H1 (cell line): ENCODE measurements around the gene TOB1. TPM values are rescaled to one million over a fixed set of nuclear protein-coding genes. Genes with fewer than 3 reads are reported as not detected.
"Not testable (repeated sequence)": the region's sequence is repeated elsewhere in the genome, so short reads cannot be mapped to it uniquely, and the experiment has no call there.

Experiments
- CTCF ChIA-PET: fragments of 300-600 bp; sonication (Branson Sonifier 250); formaldehyde crosslinking; loops from one replicate; lab custom pipeline; 2021; ENCODE audit not compliant: partially characterized antibody; lab: Charles Lee
- POLR2A ChIA-PET: fragments of 300-600 bp; sonication (Branson Sonifier 250); formaldehyde crosslinking; loops from one replicate; lab custom pipeline; 2021; ENCODE audit warnings: inconsistent platforms; ENCODE audit not compliant: partially characterized antibody; lab: Charles Lee
- DNase-seq, 2 experiments: peaks; one replicate each; pipeline versions ENCODE4 v3.0.0 to v3.0.0-alpha.2; 2010 to 2022; ENCODE audit warnings: low spot score in 2 of 2, low read depth in 1 of 2, mixed read lengths in 1 of 2
- FAIRE-seq: peaks from 2 replicates; lab custom pipeline; 2011; peaks lifted over from hg19 to GRCh38; lab: Jason Lieb, UNC
- H2AFZ ChIP-seq: 2 replicates; pipeline ENCODE4 v1.8.1; 2012; ENCODE audit warnings: low read length, inconsistent platforms
- H2AK5ac ChIP-seq: 2 replicates; pipeline ENCODE4 v1.6.1; 2013; ENCODE audit warnings: low read depth, low read length
- H2BK120ac ChIP-seq: replicated peaks from 2 replicates; pipeline ENCODE3; 2013; ENCODE audit warnings: low read depth, low read length, inconsistent platforms
- H2BK12ac ChIP-seq: 2 replicates; pipeline ENCODE4 v1.6.1; 2013; ENCODE audit warnings: low read depth, low read length
- H2BK15ac ChIP-seq: 2 replicates; pipeline ENCODE4 v1.6.1; 2013; ENCODE audit warnings: low read length
- H2BK20ac ChIP-seq: 2 replicates; pipeline ENCODE4 v1.6.1; 2013; ENCODE audit warnings: low read length
- H2BK5ac ChIP-seq: 2 replicates; pipeline ENCODE4 v1.6.1; 2013; ENCODE audit warnings: low read depth, low read length
- H3K14ac ChIP-seq: 2 replicates; pipeline ENCODE4 v1.6.1; 2013; ENCODE audit warnings: inconsistent platforms; ENCODE audit not compliant: insufficient read length
- H3K18ac ChIP-seq: 2 replicates; pipeline ENCODE4 v1.6.1; 2013; ENCODE audit warnings: low read length; ENCODE audit errors: extremely low read depth
- H3K23ac ChIP-seq: 2 replicates; pipeline ENCODE4 v1.6.1; 2013; ENCODE audit warnings: inconsistent platforms; ENCODE audit not compliant: insufficient read length
- H3K23me2 ChIP-seq: 2 replicates; pipeline ENCODE4 v1.6.1; 2013; ENCODE audit warnings: low read depth, low read length
- H3K27ac ChIP-seq: 2 replicates; pipeline ENCODE4 v1.6.1; 2011; ENCODE audit warnings: low read depth, low read length, inconsistent platforms
- H3K27me3 ChIP-seq, 4 experiments: replicated peaks in 1 of 4; 1 replicate in 1 of 4; 2 replicates in 3 of 4; pipeline versions ENCODE4 v1.6.1 to v1.8.1; 2011 to 2013; ENCODE audit warnings: low read length in 3 of 4, mild to moderate bottlenecking in 3 of 4, inconsistent platforms in 2 of 4, mixed read lengths in 2 of 4, moderate library complexity in 1 of 4; ENCODE audit not compliant: control insufficient read depth in 3 of 4, insufficient read depth in 3 of 4; ENCODE audit errors: extremely low read depth in 1 of 4
- H3K36me3 ChIP-seq, 4 experiments: 2 replicates each; pipeline versions ENCODE4 v1.6.1 to v1.8.1; 2011 to 2013; ENCODE audit warnings: mild to moderate bottlenecking in 4 of 4, low read length in 3 of 4, moderate library complexity in 2 of 4, control low read depth in 1 of 4, inconsistent platforms in 1 of 4; ENCODE audit not compliant: insufficient read depth in 4 of 4, control insufficient read depth in 2 of 4
- H3K4ac ChIP-seq: replicated peaks from 2 replicates; pipeline ENCODE3; 2013; ENCODE audit warnings: low read length, low read depth, mixed read lengths, inconsistent platforms; ENCODE audit not compliant: insufficient read length
- H3K4me1 ChIP-seq, 4 experiments: replicated peaks in 1 of 4; 1 replicate in 1 of 4; 2 replicates in 3 of 4; pipeline versions ENCODE4 v1.6.1 to v1.8.1; 2011 to 2013; ENCODE audit warnings: low read length in 3 of 4, inconsistent platforms in 2 of 4, mixed read lengths in 1 of 4; ENCODE audit not compliant: insufficient read depth in 4 of 4, control insufficient read depth in 3 of 4
- H3K4me2 ChIP-seq, 2 experiments: 2 replicates each; pipeline versions ENCODE4 v1.6.1 to v1.8.1; 2011 to 2013; ENCODE audit warnings: low read depth in 2 of 2, low read length in 2 of 2, control low read depth in 1 of 2, inconsistent platforms in 1 of 2, mild to moderate bottlenecking in 1 of 2; ENCODE audit not compliant: insufficient read depth in 1 of 2
- H3K4me3 ChIP-seq, 4 experiments: fragments of 200-600, 300-600 bp in 1 of 4; sonication (generic), shearing (Covaris generic), sonication (Bioruptor Twin) in 1 of 4; 2 replicates each; pipeline versions ENCODE4 v1.5.1 to v1.8.1; 2011 to 2016; ENCODE audit warnings: low read length in 4 of 4, low read depth in 3 of 4, control low read depth in 2 of 4, inconsistent platforms in 2 of 4, mild to moderate bottlenecking in 2 of 4, mixed read lengths in 1 of 4, moderate library complexity in 1 of 4; ENCODE audit not compliant: insufficient read depth in 2 of 4; ENCODE audit errors: extremely low read depth in 1 of 4
- H3K56ac ChIP-seq: replicated peaks from 2 replicates; pipeline ENCODE3; 2013; ENCODE audit warnings: low read depth, mild to moderate bottlenecking, mixed read lengths, low read length, inconsistent platforms; ENCODE audit not compliant: insufficient read length
- H3K79me1 ChIP-seq: 2 replicates; pipeline ENCODE4 v1.6.1; 2013; ENCODE audit warnings: low read depth, low read length, control low read depth
- H3K79me2 ChIP-seq, 2 experiments: 2 replicates each; pipeline versions ENCODE4 v1.6.1 to v1.8.1; 2012 to 2013; ENCODE audit warnings: low read length in 2 of 2, mild to moderate bottlenecking in 2 of 2, inconsistent platforms in 1 of 2; ENCODE audit not compliant: insufficient read depth in 2 of 2, control insufficient read depth in 1 of 2
- H3K9ac ChIP-seq, 4 experiments: replicated peaks in 1 of 4; 1 replicate in 1 of 4; 2 replicates in 3 of 4; pipeline versions ENCODE4 v1.6.1 to v1.8.1; 2011 to 2013; ENCODE audit warnings: low read depth in 3 of 4, low read length in 3 of 4, control low read depth in 2 of 4, mild to moderate bottlenecking in 2 of 4, moderate library complexity in 2 of 4, inconsistent platforms in 1 of 4; ENCODE audit errors: extremely low read depth in 1 of 4
- H3K9me3 ChIP-seq, 2 experiments: 2 replicates each; pipeline versions ENCODE4 v1.6.1 to v1.8.1; 2012 to 2013; ENCODE audit warnings: mild to moderate bottlenecking in 2 of 2, moderate library complexity in 2 of 2, control low read depth in 1 of 2, inconsistent platforms in 1 of 2, low read depth in 1 of 2, low read length in 1 of 2, mixed read lengths in 1 of 2; ENCODE audit not compliant: insufficient read depth in 2 of 2
- H4K20me1 ChIP-seq, 2 experiments: replicated peaks in 1 of 2; 2 replicates each; pipeline versions ENCODE3 to v1.8.1; 2011 to 2013; ENCODE audit warnings: inconsistent platforms in 2 of 2, low read length in 2 of 2, mild to moderate bottlenecking in 1 of 2; ENCODE audit not compliant: insufficient read depth in 2 of 2, control insufficient read depth in 1 of 2
- H4K5ac ChIP-seq: 2 replicates; pipeline ENCODE4 v1.6.1; 2013; ENCODE audit warnings: low read length, low read depth, mixed read lengths, inconsistent platforms; ENCODE audit not compliant: insufficient read length
- H4K8ac ChIP-seq: 2 replicates; pipeline ENCODE4 v1.8.0; 2013; ENCODE audit warnings: mild to moderate bottlenecking, moderate library complexity, low read length, inconsistent platforms; ENCODE audit not compliant: insufficient read depth; ENCODE audit errors: extremely low read depth
- H4K91ac ChIP-seq: replicated peaks from 2 replicates; pipeline ENCODE3; 2013; ENCODE audit warnings: low read length, mixed read lengths, inconsistent platforms; ENCODE audit not compliant: insufficient read length
- WGBS, 2 experiments: shearing (Covaris generic) in 1 of 2; methylation state at CpG; one replicate each; pipeline versions ENCODE4 v1.1.6 to v1.1.7; 2013 to 2015; ENCODE audit warnings: low lambda C conversion rate in 2 of 2, mixed read lengths in 2 of 2, inconsistent platforms in 1 of 2, low coverage in 1 of 2, missing lambda C conversion rate in 1 of 2; ENCODE audit not compliant: insufficient replicate concordance in 2 of 2, insufficient coverage in 1 of 2, insufficient read length in 1 of 2; ENCODE audit errors: extremely low coverage in 1 of 2, missing lambda C conversion rate in 1 of 2; 5-methylcytosine and 5-hydroxymethylcytosine counted together
- polyA plus RNA-seq, 7 experiments: library from polyadenylated mRNA; depleted of rRNA in 3 of 7; stranded (reverse) in 5 of 7; unstranded in 2 of 7; fragments of >200 nt in 5 of 7; fragments of 200-250 nt in 2 of 7; gene quantifications; 1 replicate in 5 of 7; 2 replicates in 1 of 7; 4 replicates in 1 of 7; pipeline versions ENCODE4 v1.2.1 to v1.2.3, GENCODE V29; 2011 to 2013; ENCODE audit warnings: missing spikeins in 2 of 7, mixed read lengths in 2 of 7
- total RNA-seq: library from RNA; stranded (reverse); fragmentation: NEBNext Ultra II Directional; extraction: Animal tissue kit (Norgen Biotek cat#: 25700); gene quantifications from 2 replicates; pipeline ENCODE4 v1.2.1, GENCODE V29; 2021

TOB1 gene
- total and polyA plus RNA-seq, 2 of the 8 experiments (the other 6 are each of a cell fraction or from before 2014, with no cell fraction given) = 14.4 to 20.8 TPM

- POLR2A ChIA-PET = interaction anchor here (1.3 to 2.7 kb wide), 2 partner anchors 10 to 28 kb away, joined by 4 to 12 read pairs; partner anchors contain the start of gene TOB1
These were observed 28.4 kb upstream of the TOB1 start for GRCh38 chr17:50894513-50894912.

More at GRCh38 chr17:50894513-50894912, 28.4 kb upstream of the TOB1 start:
- H3K18ac ChIP-seq, H4K91ac ChIP-seq, H2BK20ac ChIP-seq, H2AK5ac ChIP-seq, FAIRE-seq, H2BK15ac ChIP-seq, H3K4me3 ChIP-seq, H2BK12ac ChIP-seq, H2BK120ac ChIP-seq, H3K23ac ChIP-seq, H3K27me3 ChIP-seq, H3K4me2 ChIP-seq, H2BK5ac ChIP-seq, H3K36me3 ChIP-seq, H3K27ac ChIP-seq, H2AFZ ChIP-seq, CTCF ChIA-PET, H3K14ac ChIP-seq, H3K23me2 ChIP-seq, H3K9me3 ChIP-seq, H3K4ac ChIP-seq, H4K5ac ChIP-seq, DNase-seq, H3K9ac ChIP-seq, H4K8ac ChIP-seq, H3K56ac ChIP-seq, H3K79me1 ChIP-seq, H4K20me1 ChIP-seq, H3K79me2 ChIP-seq: not testable (repeated sequence)
- H3K4me1 ChIP-seq = peaks cover 8 to 17% (median 14%) of the 10 kb centered on the region in 4 experiments
- 87% methylated on average over 4 of the region's 4 CpGs; no CpG with 5 or more reads in 1 of the 2 experiments for WGBS, 2 experiments
